ENCODE data around the gene CDH24. TPM values are rescaled to one million over a fixed set of nuclear protein-coding genes. Genes with fewer than 3 reads are reported as not detected.

The CDH24 gene
- total and polyA plus RNA-seq, 2 experiments from 2014 or later, result 1.5 to 3.8 TPM

DNA sequence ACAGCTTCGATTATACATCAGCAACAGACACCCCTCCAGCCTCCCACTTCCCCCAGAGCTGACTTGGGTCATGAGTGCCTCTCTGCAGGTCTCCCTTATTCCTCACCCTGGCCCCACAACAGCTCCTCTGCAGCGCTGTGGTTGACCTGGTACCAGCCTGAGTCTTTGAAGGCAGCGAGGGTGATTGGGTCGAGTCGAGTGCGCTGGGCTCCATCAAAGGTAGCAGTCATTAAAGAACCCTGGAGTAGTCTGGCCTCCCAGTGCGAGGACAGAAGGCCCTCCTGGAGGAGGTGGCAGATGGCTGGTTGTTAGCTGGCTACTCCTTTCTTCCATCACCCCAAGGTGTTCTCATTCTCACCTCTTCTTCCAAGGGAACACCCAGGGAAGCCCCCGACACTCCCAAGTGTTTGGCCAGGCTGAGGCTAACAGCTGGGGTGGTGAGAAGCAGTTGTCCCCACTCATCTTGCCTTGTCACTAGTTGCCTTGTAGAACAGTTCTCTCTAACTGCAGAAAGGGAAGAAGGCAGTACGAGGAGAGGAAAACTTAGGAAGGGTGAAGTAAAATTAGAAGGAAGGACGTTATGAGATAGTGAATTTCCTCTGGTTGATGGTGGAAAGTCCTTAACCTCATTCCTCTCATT lies 44.8 kb upstream of the CDH24 start:
- DNase-seq, result no peak
- peaks cover 15% of the 10 kb centered on the region; the same call in 1 of the 2 replicates for H3K36me3 ChIP-seq (ENCODE audit: low read depth)
- peaks cover 35% of the 10 kb centered on the region for H3K79me2 ChIP-seq (ENCODE audit: insufficient read depth)
- H3K4me3 ChIP-seq, result no peak overlapping the region
- H3K4me2 ChIP-seq (ENCODE audit: unreplicated experiment), result no peak overlapping the region
- H3K27ac ChIP-seq, result no peak overlapping the region
- TF ChIP-seq EZH2phosphoT487 (IDR thresholded peaks at IDR 0.05; ENCODE audit: insufficient read depth, low read depth) (no peak), EZH2 (IDR thresholded peaks at IDR 0.05; ENCODE audit: insufficient read depth, poor library complexity, severe bottlenecking) (no peak)
- no peaks in the 10 kb centered on the region for H3K9me3 ChIP-seq (ENCODE audit: low read depth)
- no peaks in the 10 kb centered on the region for H3K27me3 ChIP-seq (replicated peaks; ENCODE audit: insufficient read depth)
- no peaks in the 10 kb centered on the region for H3K9me2 ChIP-seq (ENCODE audit: insufficient read depth)
- 63 to 66% methylated on average over 10 of the region's 10 CpGs for WGBS, 2 experiments (ENCODE audit: low coverage in 1 of 2, low lambda C conversion rate in 2 of 2, missing lambda C conversion rate in 2 of 2)
- H2AFZ ChIP-seq, result no peak overlapping the region
- peaks cover 14% of the 10 kb centered on the region for H3F3A ChIP-seq (ENCODE audit: insufficient read depth)
- peaks cover 12% of the 10 kb centered on the region for H3K4me1 ChIP-seq (ENCODE audit: insufficient read depth)
- H3K9ac ChIP-seq, result no peak overlapping the region
- H4K20me1 ChIP-seq (ENCODE audit: insufficient read depth), result peaks cover 14% of the 10 kb centered on the region; the same call in 1 of the 2 replicates
- in situ Hi-C loops (cut with MboI), result no loop called here

DNA sequence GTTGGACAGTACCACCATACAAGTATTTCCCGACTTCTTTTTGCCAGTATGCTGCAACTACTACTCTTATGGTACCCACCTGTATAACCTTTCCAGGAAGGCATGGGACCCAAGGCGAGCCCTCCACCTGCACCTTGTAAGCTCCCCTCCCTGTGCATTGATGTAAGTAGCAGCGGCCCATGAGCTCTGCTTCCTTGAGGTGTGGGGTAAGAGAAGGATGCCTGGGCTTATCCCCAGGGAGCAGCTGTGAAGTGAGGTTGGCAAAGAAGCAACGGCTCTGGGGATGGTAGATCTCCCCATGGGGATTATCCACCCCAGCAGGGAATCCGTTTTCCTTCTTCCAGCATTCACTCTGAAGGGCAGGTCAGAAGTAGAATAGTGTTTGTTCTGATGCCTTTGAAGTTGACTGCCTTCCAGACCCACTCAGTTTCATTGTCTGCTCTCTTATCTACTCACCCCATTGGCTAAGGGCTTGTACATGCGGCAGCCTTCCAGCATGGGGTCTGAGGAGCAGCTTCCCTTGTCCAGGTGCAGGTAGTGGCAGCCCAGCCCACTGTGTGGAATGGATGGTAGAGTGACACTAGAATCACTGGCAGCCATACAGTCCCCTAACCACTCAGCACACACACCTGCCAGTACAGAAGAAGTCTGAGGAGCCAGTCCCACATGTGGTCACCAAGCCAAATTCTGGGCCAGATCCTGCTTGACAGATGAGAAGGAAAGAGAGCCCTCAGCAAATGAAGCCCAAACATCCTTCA lies 44.1 kb upstream of the CDH24 start:
- TF ChIP-seq EZH2 (IDR thresholded peaks at IDR 0.05; ENCODE audit: insufficient read depth, poor library complexity, severe bottlenecking) (no peak), EZH2phosphoT487 (IDR thresholded peaks at IDR 0.05; ENCODE audit: insufficient read depth, low read depth) (no peak)
- WGBS, 2 experiments (ENCODE audit: low coverage in 1 of 2, low lambda C conversion rate in 2 of 2, missing lambda C conversion rate in 2 of 2), result 65 to 67% methylated on average over 6 of the region's 6 CpGs
- H3K9ac ChIP-seq, result no peak overlapping the region

DNA sequence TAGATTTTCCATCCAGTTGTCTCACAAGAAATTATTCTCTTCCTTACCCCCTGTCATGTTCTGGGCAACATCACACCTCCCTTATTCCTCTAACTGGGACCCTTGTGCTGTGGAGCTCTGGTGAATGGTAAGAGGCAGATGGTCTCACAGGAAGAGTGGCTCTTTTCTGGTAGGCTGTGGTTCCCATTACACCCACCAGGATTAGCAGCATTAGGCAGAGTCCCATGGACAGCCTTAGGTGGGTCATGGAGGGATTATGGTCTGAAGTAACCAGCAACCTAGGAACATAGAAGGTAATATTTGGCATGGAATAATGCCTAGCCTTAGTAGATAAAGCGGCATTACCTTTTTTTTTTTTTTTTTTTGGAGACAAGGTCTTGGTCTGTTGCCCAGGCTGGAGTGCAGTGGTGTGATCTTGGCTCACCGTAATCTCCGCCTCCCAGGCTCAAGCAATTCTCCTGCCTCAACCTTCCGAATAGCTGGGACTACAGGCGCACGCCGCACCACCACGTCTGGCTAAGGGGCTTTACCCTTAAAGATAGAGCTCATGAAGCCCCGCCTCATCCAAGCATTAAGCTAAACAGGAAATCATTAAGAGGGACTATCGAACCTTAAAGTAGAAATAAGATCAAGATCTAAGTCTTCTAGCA lies 42.0 kb upstream of the CDH24 start:
- Histone ChIP-seq H3K9me3 (ENCODE audit: low read depth) (no peaks in the 10 kb centered on the region), H3K79me2 (ENCODE audit: insufficient read depth) (peaks cover 54% of the 10 kb centered on the region)
- in situ Hi-C loops (cut with MboI), result no loop called here

More for the DNA sequence above, 44.1 kb upstream of the CDH24 start:
- H3K9me2 ChIP-seq (ENCODE audit: insufficient read depth), result no peaks in the 10 kb centered on the region
- H3K9me3 ChIP-seq (ENCODE audit: low read depth), result no peaks in the 10 kb centered on the region
- no peak overlapping the region for H3K4me3 ChIP-seq
- H3K27ac ChIP-seq, result no peak overlapping the region
- no peak for DNase-seq
- H3K79me2 ChIP-seq (ENCODE audit: insufficient read depth), result peaks cover 42% of the 10 kb centered on the region
- H4K20me1 ChIP-seq (ENCODE audit: insufficient read depth), result peaks cover 18% of the 10 kb centered on the region; the same call in 1 of the 2 replicates
- peaks cover 18% of the 10 kb centered on the region for H3K4me1 ChIP-seq (ENCODE audit: insufficient read depth)
- no peak overlapping the region for H3K4me2 ChIP-seq (ENCODE audit: unreplicated experiment)
- H2AFZ ChIP-seq, result no peak overlapping the region
- no peaks in the 10 kb centered on the region for H3K27me3 ChIP-seq (replicated peaks; ENCODE audit: insufficient read depth)
- H3K36me3 ChIP-seq (ENCODE audit: low read depth), result peaks cover 15% of the 10 kb centered on the region; the same call in 1 of the 2 replicates
- in situ Hi-C loops (cut with MboI), result no loop called here
- peaks cover 14% of the 10 kb centered on the region for H3F3A ChIP-seq (ENCODE audit: insufficient read depth)

DNA sequence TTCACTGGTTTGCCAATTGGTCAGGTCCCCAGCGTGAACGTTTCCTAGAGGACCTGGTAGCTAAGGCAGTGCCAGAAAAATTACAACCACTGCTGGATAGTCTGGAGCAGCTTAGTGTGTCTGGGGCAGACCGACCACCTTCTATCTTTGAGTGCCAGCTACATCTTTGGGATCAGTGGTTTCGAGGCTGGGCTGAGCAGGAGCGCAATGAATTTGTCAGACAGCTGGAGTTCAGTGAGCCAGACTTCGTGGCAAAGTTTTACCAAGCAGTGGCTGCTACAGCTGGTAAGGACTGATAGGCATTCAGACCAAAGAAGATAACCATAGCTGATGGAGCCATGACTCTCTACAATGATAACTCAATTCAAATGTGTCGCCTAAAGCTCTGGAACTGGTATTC lies 40.5 kb upstream of the CDH24 start:
- H2AFZ ChIP-seq, result no peak overlapping the region
- H3K4me3 ChIP-seq, result peak overlapping the region; percentile 98; the same call in 1 of the 2 replicates
- H3K79me2 ChIP-seq (ENCODE audit: insufficient read depth), result peaks cover 69% of the 10 kb centered on the region
- no peaks in the 10 kb centered on the region for H3K9me2 ChIP-seq (ENCODE audit: insufficient read depth)
- peaks cover 18% of the 10 kb centered on the region; the same call in 1 of the 2 replicates for H4K20me1 ChIP-seq (ENCODE audit: insufficient read depth)
- H3K9me3 ChIP-seq (ENCODE audit: low read depth), result no peaks in the 10 kb centered on the region
- H3K27me3 ChIP-seq (replicated peaks; ENCODE audit: insufficient read depth), result no peaks in the 10 kb centered on the region
- H3F3A ChIP-seq (ENCODE audit: insufficient read depth), result peaks cover 25% of the 10 kb centered on the region
- H3K9ac ChIP-seq, result no peak overlapping the region
- DNase-seq, result no peak
- H3K36me3 ChIP-seq (ENCODE audit: low read depth), result peaks cover 19% of the 10 kb centered on the region; the same call in 1 of the 2 replicates
- no peak overlapping the region for H3K4me2 ChIP-seq (ENCODE audit: unreplicated experiment)
- 97 to 98% methylated on average over 7 of the region's 7 CpGs for whole genome bisulfite sequencing, 2 experiments (ENCODE audit: low coverage in 1 of 2, low lambda C conversion rate in 2 of 2, missing lambda C conversion rate in 2 of 2)
- H3K4me1 ChIP-seq (ENCODE audit: insufficient read depth), result peaks cover 24% of the 10 kb centered on the region
- H3K27ac ChIP-seq, result no peak overlapping the region
- in situ Hi-C loops (cut with MboI), result no loop called here
- no peak for TF ChIP-seq EZH2phosphoT487 (IDR thresholded peaks at IDR 0.05; ENCODE audit: insufficient read depth, low read depth)
- TF ChIP-seq EZH2 (IDR thresholded peaks at IDR 0.05; ENCODE audit: insufficient read depth, poor library complexity, severe bottlenecking), result no peak

More for the DNA sequence above, 42.0 kb upstream of the CDH24 start:
- DNase-seq, result no peak
- Histone ChIP-seq H3K4me3 (no peak overlapping the region), H3K27me3 (replicated peaks; ENCODE audit: insufficient read depth) (no peaks in the 10 kb centered on the region), H3K9ac (no peak overlapping the region), H3K4me2 (ENCODE audit: unreplicated experiment) (no peak overlapping the region), H3K9me2 (ENCODE audit: insufficient read depth) (no peaks in the 10 kb centered on the region), H4K20me1 (ENCODE audit: insufficient read depth) (peaks cover 18% of the 10 kb centered on the region; the same call in 1 of the 2 replicates), H3K27ac (no peak overlapping the region), H3F3A (ENCODE audit: insufficient read depth) (peaks cover 23% of the 10 kb centered on the region), H3K36me3 (ENCODE audit: low read depth) (peaks cover 15% of the 10 kb centered on the region; the same call in 1 of the 2 replicates), H3K4me1 (ENCODE audit: insufficient read depth) (peaks cover 14% of the 10 kb centered on the region), H2AFZ (no peak overlapping the region)
- WGBS, 2 experiments (ENCODE audit: low coverage in 1 of 2, low lambda C conversion rate in 2 of 2, missing lambda C conversion rate in 2 of 2), result 92 to 98% methylated on average over 10 of the region's 10 CpGs
- TF ChIP-seq EZH2phosphoT487 (IDR thresholded peaks at IDR 0.05; ENCODE audit: insufficient read depth, low read depth) (no peak), EZH2 (IDR thresholded peaks at IDR 0.05; ENCODE audit: insufficient read depth, poor library complexity, severe bottlenecking) (no peak)

Measured in GM23248 (cell line).